Hepatocyte (in vitro differentiated cells): ENCODE data around the gene ZBP1.

ENCODE experiments used
- EZH2 ChIP-seq: fragments of 200-600 bp; sonication (generic); IDR thresholded peaks from 2 replicates; pipeline ENCODE4 v1.6.1; 2016; ENCODE audit warnings: antibody characterized with exemption, mild to moderate bottlenecking, borderline replicate concordance
- TF ChIP-seq, protein P1 (sequence below): fragments of 200-600 bp; sonication (generic); IDR thresholded peaks from 2 replicates; pipeline ENCODE4 v1.5.1; 2016; ENCODE audit warnings: antibody characterized with exemption, mild to moderate bottlenecking; ENCODE audit not compliant: poor library complexity

DNA sequence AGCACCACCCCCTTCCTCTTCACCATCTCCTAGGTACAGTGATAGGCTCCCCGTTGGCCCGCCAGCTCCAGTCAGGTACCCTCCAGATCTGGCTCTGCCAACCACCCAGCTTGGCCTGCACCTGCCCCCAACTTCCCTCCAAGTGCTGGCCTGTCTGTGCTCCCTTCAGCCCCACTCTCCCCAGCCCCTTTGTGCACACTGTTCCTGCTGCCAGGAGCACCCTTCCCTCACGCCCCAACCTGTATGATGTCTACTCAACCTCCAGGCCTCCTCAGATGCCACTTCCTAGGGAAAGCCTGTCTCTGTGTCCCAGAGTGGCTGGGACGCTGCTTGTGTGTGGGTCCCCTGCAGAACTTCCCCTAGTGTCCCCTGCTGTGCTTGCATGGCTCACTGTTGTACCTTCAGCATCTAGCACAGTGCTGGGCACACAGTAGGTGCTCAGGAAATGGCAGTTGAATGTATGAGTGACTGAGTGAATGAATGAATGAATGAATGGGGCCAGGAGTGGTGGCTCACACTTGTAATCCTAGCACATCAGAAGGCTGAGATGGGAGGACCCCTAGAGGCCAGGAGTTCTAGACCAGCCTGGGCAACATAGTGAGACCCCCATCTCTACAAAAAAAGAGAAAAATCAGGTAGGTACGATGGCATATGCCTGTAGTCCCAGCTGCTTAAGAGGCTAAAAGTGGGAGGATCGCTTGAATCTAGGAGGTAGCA is 3.0 kb downstream of the ZBP1 start:
- TF ChIP-seq, protein P1, sequence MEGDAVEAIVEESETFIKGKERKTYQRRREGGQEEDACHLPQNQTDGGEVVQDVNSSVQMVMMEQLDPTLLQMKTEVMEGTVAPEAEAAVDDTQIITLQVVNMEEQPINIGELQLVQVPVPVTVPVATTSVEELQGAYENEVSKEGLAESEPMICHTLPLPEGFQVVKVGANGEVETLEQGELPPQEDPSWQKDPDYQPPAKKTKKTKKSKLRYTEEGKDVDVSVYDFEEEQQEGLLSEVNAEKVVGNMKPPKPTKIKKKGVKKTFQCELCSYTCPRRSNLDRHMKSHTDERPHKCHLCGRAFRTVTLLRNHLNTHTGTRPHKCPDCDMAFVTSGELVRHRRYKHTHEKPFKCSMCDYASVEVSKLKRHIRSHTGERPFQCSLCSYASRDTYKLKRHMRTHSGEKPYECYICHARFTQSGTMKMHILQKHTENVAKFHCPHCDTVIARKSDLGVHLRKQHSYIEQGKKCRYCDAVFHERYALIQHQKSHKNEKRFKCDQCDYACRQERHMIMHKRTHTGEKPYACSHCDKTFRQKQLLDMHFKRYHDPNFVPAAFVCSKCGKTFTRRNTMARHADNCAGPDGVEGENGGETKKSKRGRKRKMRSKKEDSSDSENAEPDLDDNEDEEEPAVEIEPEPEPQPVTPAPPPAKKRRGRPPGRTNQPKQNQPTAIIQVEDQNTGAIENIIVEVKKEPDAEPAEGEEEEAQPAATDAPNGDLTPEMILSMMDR = no peak
- TF ChIP-seq EZH2 = no peak
